Muscle of leg (tissue), 16 donors: ENCODE measurements around the gene OAF. TPM values are rescaled to one million over a fixed set of nuclear protein-coding genes. Genes with fewer than 3 reads are reported as not detected.

Source experiments
- DNase-seq: peaks from one replicate; pipeline ENCODE4 v3.0.0; 2013
- H3K27ac ChIP-seq: one replicate; pipeline ENCODE4 v1.5.1; 2013; ENCODE audit warnings: mild to moderate bottlenecking, low read length, control low read depth
- H3K27me3 ChIP-seq: one replicate; pipeline ENCODE4 v1.6.1; 2013; ENCODE audit warnings: low read length; ENCODE audit not compliant: control insufficient read depth, insufficient read depth
- H3K36me3 ChIP-seq: one replicate; pipeline ENCODE4 v1.6.1; 2013; ENCODE audit warnings: low read length; ENCODE audit not compliant: control insufficient read depth, insufficient read depth
- H3K4me1 ChIP-seq: one replicate; pipeline ENCODE4 v1.6.1; 2013; ENCODE audit warnings: low read length; ENCODE audit not compliant: control insufficient read depth, insufficient read depth
- H3K4me3 ChIP-seq: one replicate; pipeline ENCODE4 v1.5.1; 2013; ENCODE audit warnings: low read length, control low read depth
- H3K9me3 ChIP-seq: replicated peaks from 2 replicates; pipeline ENCODE4 v1.6.1; 2013; ENCODE audit warnings: low read depth, low read length; ENCODE audit not compliant: control insufficient read depth
- WGBS: methylation state at CpG from one replicate; pipeline ENCODE4 v1.1.5; 2013; ENCODE audit warnings: missing lambda C conversion rate; ENCODE audit not compliant: insufficient coverage; 5-methylcytosine and 5-hydroxymethylcytosine counted together
- long read RNA-seq, 11 donors: transcript quantifications; one replicate each; lab custom pipeline, GENCODE V29; 2026
- polyA plus RNA-seq, 8 donors: library from polyadenylated mRNA; unstranded; fragments of 120-200 nt; gene quantifications; one replicate each; pipeline versions ENCODE4 v1.2.1 to v1.2.3, GENCODE V29; 2013; ENCODE audit warnings: inconsistent platforms in 1 of 8, low replicate concordance in 1 of 8; ENCODE audit not compliant: insufficient read length in 8 of 8, insufficient read depth in 1 of 8
- total RNA-seq: library from RNA; stranded (reverse); fragments of 120-200 nt; gene quantifications from one replicate; pipeline ENCODE4 v1.2.4, GENCODE V29; 2013

Gene OAF
- total RNA-seq (44.2 TPM), polyA plus RNA-seq (10 to 100 TPM; 41.5 to 93.6 (median 61.6) TPM)
- long read RNA-seq, donor 1, transcript OAF-201 (4 exons, 2,525 nt) = major isoform, 10 of 10 reads
- long read RNA-seq, donor 1, partial matches to known transcripts = 0 of 10 reads
- long read RNA-seq, donor 1, other reads (novel, unspliced or antisense) = 0 of 10 reads
- long read RNA-seq, donor 2, partial matches to known transcripts = 0 of 2 reads
- long read RNA-seq, donor 2, other reads (novel, unspliced or antisense) = 0 of 2 reads
- long read RNA-seq, donor 3, transcript OAF-201 (4 exons, 2,525 nt) = major isoform, 29 of 39 reads
- long read RNA-seq, donor 3, partial matches to known transcripts = 10 of 39 reads
- long read RNA-seq, donor 3, other reads (novel, unspliced or antisense) = 0 of 39 reads
- long read RNA-seq, donor 4, transcript OAF-201 (4 exons, 2,525 nt) = major isoform, 27 of 27 reads
- long read RNA-seq, donor 4, partial matches to known transcripts = 0 of 27 reads
- long read RNA-seq, donor 4, other reads (novel, unspliced or antisense) = 0 of 27 reads
- long read RNA-seq, donor 5, transcript OAF-201 (4 exons, 2,525 nt) = major isoform, 98 of 122 reads
- long read RNA-seq, donor 5, partial matches to known transcripts = 24 of 122 reads
- long read RNA-seq, donor 5, other reads (novel, unspliced or antisense) = 0 of 122 reads
- long read RNA-seq, donor 6, transcript OAF-201 (4 exons, 2,525 nt) = major isoform, 43 of 48 reads
- long read RNA-seq, donor 6, partial matches to known transcripts = 5 of 48 reads
- long read RNA-seq, donor 6, other reads (novel, unspliced or antisense) = 0 of 48 reads
- long read RNA-seq, donor 7, transcript OAF-201 (4 exons, 2,525 nt) = major isoform, 43 of 90 reads
- long read RNA-seq, donor 7, partial matches to known transcripts = 45 of 90 reads
- long read RNA-seq, donor 7, other reads (novel, unspliced or antisense) = 0 of 90 reads
- long read RNA-seq, donor 8, transcript OAF-201 (4 exons, 2,525 nt) = major isoform, 12 of 44 reads
- long read RNA-seq, donor 8, partial matches to known transcripts = 32 of 44 reads
- long read RNA-seq, donor 8, other reads (novel, unspliced or antisense) = 0 of 44 reads
- long read RNA-seq, donor 9, transcript OAF-201 (4 exons, 2,525 nt) = major isoform, 14 of 14 reads
- long read RNA-seq, donor 9, partial matches to known transcripts = 0 of 14 reads
- long read RNA-seq, donor 9, other reads (novel, unspliced or antisense) = 0 of 14 reads
- long read RNA-seq, donor 10, transcript OAF-201 (4 exons, 2,525 nt) = major isoform, 17 of 52 reads
- long read RNA-seq, donor 10, partial matches to known transcripts = 35 of 52 reads
- long read RNA-seq, donor 10, other reads (novel, unspliced or antisense) = 0 of 52 reads
- long read RNA-seq, donor 11, transcript OAF-201 (4 exons, 2,525 nt) = major isoform, 29 of 59 reads
- long read RNA-seq, donor 11, partial matches to known transcripts = 30 of 59 reads
- long read RNA-seq, donor 11, other reads (novel, unspliced or antisense) = 0 of 59 reads

DNA sequence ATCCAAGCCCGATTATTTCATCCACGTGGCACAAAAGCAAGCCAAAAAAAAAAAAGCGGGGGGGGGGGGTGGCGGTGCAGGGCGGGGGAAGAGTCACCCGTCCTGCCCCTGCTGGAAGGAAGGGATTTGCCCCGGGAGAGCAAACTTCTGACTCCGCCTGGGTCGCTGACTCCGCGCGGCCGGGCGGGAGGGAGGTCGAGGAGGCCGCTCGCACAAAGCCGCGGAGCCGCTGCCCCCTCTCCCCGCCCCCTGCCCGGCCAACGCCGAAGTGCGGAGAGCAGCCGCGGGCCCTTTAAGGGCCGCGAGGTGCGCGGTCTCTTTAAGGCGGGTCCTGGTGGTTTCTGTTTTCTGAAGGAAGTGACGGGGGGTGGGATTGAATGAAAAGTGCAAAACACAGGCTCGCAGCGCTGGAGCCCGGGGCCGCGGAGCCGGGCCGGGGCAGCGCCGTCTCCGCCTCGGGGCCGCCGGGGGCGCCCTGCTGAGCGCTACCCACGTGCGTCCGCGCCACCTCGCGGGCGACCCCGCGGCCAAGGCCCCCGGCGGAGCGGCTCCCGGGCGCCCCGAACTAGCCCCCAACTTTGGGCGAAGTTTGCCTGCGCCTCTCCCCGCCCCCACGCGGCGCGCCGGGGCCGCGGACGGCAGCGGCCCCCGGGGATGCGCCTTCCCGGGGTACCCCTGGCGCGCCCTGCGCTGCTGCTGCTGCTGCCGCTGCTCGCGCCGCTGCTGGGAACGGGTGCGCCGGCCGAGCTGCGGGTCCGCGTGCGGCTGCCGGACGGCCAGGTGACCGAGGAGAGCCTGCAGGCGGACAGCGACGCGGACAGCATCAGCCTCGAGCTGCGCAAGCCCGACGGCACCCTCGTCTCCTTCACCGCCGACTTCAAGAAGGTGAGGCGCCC is at the start of gene OAF:
OAF (plus strand) TSS at position 407 of the 896 bp plus-strand sequence; CDS start at position 655, 248 bp downstream.
- Histone ChIP-seq H3K27me3 (peaks cover 11% of the 10 kb centered on the region), H3K27ac (peak within 1 kb of the TSS; percentile 97), H3K36me3 (peaks cover 10% of the 10 kb centered on the region), H3K9me3 (no peaks in the 10 kb centered on the region), H3K4me3 (peak within 1 kb of the TSS; percentile 81), H3K4me1 (peaks cover 52% of the 10 kb centered on the region)
- under 1% methylated on average over 84 of the region's 108 CpGs for WGBS
- peak; percentile 98 for DNase-seq

DNA sequence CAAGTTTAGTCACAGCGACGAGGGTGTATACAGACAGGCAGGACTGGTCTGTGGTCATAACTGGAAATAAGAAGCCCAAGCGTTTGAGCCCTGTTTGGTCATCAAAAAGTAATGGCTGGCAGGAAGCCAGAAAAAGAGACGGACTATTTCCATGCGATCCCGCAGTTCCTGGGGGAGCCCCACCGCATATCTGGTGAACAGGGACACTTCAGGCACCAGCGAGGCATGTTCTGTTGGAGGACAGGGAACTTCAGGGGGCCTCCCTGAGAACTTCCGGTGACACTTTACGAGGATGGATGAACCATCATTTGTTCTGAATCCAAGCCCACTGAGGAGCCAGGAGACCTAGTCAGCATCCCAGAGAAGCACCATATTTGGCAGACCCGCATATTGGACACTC is 43.2 kb upstream of the OAF start:
- no peak overlapping the region for H3K4me3 ChIP-seq
- DNase-seq = no peak
- WGBS = 60% methylated on average over 10 of the region's 11 CpGs
- H3K27ac ChIP-seq = no peak overlapping the region
- peaks cover 5% of the 10 kb centered on the region for H3K9me3 ChIP-seq
- no peaks in the 10 kb centered on the region for H3K36me3 ChIP-seq
- peaks cover 21% of the 10 kb centered on the region for H3K4me1 ChIP-seq
- H3K27me3 ChIP-seq = peaks cover 46% of the 10 kb centered on the region

DNA sequence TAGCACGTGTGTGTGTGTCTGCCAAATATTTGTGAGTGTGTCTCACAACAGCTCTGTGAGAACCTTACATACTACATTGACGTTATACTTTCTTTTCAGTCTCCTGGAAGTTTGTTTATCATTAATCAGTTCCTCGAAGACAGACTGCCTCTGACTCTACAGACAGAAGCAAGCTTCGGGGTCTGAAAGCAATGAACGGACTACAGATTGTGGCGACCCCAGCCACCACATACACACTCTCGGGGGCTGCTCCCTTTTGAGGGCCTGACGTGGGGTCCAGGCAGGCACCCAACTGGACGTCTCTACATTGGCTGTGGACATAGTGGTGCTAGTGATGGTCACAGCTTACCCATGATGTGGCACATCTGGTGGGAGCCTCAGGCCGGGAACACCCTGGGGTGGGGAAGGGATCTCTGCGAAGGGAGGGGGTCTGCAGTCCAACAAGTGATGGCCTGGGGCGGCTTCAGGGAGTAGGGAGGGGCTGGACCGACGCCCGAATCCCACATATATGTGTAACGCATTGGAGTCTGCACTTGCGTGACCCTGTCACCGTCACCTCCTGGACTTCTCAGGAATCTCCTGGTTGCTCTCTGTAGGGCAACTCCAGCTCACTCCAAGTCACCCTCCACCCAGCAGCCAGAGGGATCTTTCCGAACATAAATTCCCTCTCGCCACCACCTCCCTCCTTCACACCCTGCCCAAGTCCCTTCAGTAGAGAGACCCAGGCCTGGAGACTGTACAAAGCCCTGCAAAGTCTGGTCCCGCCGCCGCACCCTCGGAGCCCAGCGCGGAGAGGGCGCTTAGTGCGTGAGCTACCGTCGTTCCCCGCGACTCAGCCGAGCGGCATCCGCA is 42.5 kb upstream of the OAF start:
- H3K4me1 ChIP-seq = peaks cover 26% of the 10 kb centered on the region
- 30% methylated on average over 31 of the region's 35 CpGs for WGBS
- DNase-seq = no peak
- no peak overlapping the region for H3K27ac ChIP-seq
- H3K4me3 ChIP-seq = peak overlapping the region; percentile 61
- H3K27me3 ChIP-seq = peaks cover 46% of the 10 kb centered on the region
- no peaks in the 10 kb centered on the region for H3K36me3 ChIP-seq
- H3K9me3 ChIP-seq = peaks cover 5% of the 10 kb centered on the region

DNA sequence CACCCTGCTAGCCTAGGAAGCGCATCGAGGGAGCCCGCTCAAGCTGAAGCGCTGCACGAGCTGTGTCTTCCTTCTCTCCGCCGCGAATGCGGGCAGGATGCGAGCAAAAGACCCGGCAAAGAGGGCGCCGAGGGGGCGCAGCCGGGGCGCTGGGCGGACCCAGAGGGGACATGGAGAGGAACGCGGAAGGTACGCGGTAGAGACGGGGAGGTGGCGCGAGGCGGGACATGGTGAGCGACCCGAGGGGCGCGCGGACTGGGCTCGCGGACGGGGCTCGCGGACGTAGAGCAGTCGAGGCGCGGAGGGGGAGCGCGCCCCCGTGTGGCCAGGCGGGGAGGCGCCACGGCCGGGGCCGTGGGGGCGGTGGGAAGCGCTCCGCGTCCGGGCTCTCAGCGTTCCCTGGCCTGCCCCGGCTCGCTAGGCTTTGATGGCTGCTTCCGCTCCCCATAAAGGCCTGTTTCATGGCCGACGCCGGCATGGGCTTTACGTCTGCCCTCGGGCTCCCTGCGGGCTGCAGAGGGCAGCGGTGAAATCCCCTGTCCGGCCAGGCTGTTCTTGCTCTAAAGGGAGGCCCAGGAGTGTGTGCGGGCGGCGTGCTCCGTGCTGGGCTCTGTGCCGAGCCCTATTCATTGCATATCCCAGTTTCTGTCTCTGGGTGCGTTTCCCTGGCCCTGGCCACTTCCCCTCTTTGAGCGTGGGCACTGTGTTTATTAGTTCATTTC is 41.7 kb upstream of the OAF start:
- H3K9me3 ChIP-seq = peaks cover 5% of the 10 kb centered on the region
- H3K27me3 ChIP-seq = peaks cover 46% of the 10 kb centered on the region
- no peaks in the 10 kb centered on the region for H3K36me3 ChIP-seq
- H3K27ac ChIP-seq = no peak overlapping the region
- under 1% methylated on average over 70 of the region's 71 CpGs for WGBS
- peak; percentile 84 for DNase-seq
- peak overlapping the region; percentile 61 for H3K4me3 ChIP-seq
- peaks cover 32% of the 10 kb centered on the region for H3K4me1 ChIP-seq

DNA sequence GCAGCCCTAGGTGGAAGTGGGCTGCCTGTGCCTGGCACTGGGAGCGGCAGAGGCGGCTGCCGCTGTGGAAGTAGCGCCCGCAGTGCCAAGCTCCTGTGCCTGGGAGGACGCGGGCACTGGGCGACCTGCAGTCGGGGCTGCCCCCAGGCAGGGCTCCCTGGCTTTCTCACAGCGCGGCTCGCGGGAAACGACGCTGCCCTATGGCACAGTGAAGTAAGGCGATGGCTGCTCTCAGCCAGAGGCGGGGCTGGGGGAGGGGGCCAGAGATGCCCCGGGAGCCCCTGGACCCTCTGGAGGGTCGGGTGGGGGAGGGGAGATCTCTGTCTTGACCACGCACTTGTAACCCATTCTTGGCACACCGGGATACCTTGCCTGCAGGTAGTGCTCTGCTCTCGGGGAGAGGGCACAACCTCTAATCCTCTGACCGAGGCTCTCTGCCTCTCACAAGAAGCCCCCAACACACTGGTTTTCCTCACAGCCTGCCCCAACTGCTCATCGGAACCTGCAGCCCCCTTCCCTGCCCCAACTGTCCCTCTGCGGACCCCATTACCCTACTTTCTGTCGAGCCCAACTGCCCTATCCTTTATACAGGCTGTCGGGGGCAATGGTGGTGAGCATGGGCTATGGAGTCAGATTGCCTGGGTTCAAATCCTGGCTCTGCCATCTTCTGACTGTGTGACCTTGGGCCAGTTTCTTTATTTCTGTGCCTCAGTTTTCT is 40.7 kb upstream of the OAF start:
- Histone ChIP-seq H3K27me3 (peaks cover 46% of the 10 kb centered on the region), H3K9me3 (peaks cover 5% of the 10 kb centered on the region), H3K4me3 (no peak overlapping the region), H3K4me1 (peaks cover 32% of the 10 kb centered on the region), H3K27ac (no peak overlapping the region), H3K36me3 (no peaks in the 10 kb centered on the region)
- WGBS = 51% methylated on average over 23 of the region's 27 CpGs
- DNase-seq = peak; percentile 16

DNA sequence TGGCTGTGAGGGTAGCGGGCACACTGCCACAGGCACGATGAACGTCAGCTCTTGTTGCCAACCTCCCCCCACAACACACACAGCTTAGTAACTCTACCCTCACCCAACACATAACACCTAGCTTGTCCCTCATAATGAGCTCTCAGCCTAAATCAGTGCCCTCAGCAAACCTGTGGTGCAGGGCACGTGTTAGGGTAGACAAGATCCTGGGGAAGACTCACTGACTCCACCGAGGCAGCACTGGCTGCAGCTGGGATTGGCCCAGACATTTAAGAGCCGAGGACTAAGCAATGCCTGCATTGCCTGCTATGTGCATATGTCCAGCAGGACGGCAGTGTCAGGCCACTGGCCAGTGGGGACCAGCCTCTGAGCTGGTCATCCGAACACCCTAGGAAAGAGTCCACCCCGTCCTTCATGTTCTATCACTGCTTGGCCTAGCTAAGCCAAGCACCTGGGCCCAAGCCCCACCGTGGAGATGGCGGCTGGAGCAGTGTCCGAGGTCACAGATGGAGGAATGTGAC is 40.0 kb upstream of the OAF start:
- no peak for DNase-seq
- H3K4me3 ChIP-seq = no peak overlapping the region
- no peaks in the 10 kb centered on the region for H3K36me3 ChIP-seq
- no peaks in the 10 kb centered on the region for H3K9me3 ChIP-seq
- peaks cover 32% of the 10 kb centered on the region for H3K4me1 ChIP-seq
- no peak overlapping the region for H3K27ac ChIP-seq
- H3K27me3 ChIP-seq = peaks cover 46% of the 10 kb centered on the region
- 88% methylated on average over 12 of the region's 12 CpGs for WGBS

DNA sequence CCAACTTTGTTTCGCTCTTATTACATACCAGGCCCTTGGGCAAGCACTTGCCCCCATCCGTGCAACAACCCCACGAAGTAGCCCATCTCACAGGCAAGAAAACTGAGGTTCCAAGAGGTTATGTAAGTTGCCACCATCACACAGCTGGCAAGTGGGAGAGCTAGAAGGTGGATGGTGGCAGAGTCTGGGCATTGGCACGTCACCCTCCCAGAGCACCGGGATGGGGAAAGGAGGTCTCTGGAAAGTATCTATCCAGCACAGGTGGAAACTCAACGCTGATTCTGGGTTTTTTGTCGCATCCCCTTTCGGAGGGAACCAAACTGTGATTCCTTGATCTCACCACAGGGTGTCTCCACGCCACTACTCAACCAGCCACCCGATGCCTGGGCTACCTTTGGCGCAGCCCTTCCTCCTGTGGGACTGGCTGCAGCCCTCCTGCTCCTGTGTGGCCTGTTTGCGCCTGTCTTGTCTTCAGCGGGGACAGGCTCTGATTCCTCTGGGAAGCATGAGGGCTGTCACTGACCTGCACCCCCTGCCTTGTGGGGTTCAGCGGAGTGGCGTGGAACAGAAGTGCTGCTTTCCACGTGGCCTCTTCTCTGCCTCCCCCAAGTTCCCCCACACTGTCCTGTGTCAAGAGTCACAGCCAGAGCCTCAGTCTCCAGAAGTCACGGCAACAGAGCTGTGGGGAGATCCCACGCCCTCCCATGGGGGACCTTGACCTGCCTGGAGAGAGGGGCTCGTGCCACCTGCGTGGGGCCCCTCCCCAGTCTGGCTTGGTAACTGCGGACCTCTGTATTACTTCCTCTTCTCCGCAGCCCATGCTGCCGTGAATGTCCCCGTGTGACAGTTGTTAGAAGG is 38.5 kb upstream of the OAF start:
- Histone ChIP-seq H3K36me3 (no peaks in the 10 kb centered on the region), H3K4me3 (no peak overlapping the region), H3K27ac (no peak overlapping the region), H3K4me1 (peaks cover 32% of the 10 kb centered on the region), H3K9me3 (no peaks in the 10 kb centered on the region), H3K27me3 (peaks cover 44% of the 10 kb centered on the region)
- WGBS = 3% methylated on average over 13 of the region's 24 CpGs
- peak; percentile 80 for DNase-seq
